Measurements from ENCODE around the gene REM2.

- TF ChIP-seq CTCF (conservative IDR thresholded peaks at IDR 0.05; ENCODE audit: low read depth, low read length) (no peak; the same call in 1 of the 2 replicates), EZH2 (IDR thresholded peaks at IDR 0.05; ENCODE audit: low read length, unreplicated experiment) (no peak), EZH2phosphoT487 (IDR thresholded peaks at IDR 0.05; ENCODE audit: borderline replicate concordance, low read length) (no peak)
These were observed 10.0 kb upstream of the REM2 start for GRCh38 chr14:22872833-22873520.
